ENCODE data around the gene SLCO2A1. TPM values are rescaled to one million over a fixed set of nuclear protein-coding genes. Genes with fewer than 3 reads are reported as not detected.

The SLCO2A1 gene
- polyA plus RNA-seq, 1 donor (not counting 4 experiments of a cell fraction or from before 2014, with no cell fraction given): 0.80 TPM

DNA sequence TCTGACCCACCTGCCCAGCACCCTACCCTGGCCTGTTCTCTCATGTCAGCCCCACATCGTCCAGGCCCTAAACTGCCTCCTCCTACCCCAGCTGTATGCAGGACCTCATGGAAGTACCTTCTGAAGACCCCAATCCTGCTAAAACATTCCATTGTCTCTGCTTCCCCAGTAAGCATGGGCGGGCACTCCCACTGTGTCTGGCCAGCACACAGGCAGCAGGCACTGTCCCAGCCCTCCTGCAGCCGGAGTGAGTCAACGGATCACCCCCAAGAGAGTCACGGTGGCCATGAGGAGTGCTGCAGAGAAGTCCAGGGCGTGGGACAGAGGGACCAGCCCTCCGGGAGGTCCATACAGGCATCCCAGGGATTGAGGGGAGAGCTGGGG is 36.4 kb upstream of the SLCO2A1 start:
- no peaks in the 10 kb centered on the region for H4K20me1 ChIP-seq (ENCODE audit: control insufficient read depth, extremely low read depth, insufficient read depth, low read length)
- dilution Hi-C loops (cut with MboI; ENCODE audit: extremely low pct_ligation_motif_present, low sequenced_read_pairs): no loop called here
- H3K27ac ChIP-seq (ENCODE audit: control insufficient read depth, insufficient read depth, low read length): no peak overlapping the region
- TF ChIP-seq, protein P1, sequence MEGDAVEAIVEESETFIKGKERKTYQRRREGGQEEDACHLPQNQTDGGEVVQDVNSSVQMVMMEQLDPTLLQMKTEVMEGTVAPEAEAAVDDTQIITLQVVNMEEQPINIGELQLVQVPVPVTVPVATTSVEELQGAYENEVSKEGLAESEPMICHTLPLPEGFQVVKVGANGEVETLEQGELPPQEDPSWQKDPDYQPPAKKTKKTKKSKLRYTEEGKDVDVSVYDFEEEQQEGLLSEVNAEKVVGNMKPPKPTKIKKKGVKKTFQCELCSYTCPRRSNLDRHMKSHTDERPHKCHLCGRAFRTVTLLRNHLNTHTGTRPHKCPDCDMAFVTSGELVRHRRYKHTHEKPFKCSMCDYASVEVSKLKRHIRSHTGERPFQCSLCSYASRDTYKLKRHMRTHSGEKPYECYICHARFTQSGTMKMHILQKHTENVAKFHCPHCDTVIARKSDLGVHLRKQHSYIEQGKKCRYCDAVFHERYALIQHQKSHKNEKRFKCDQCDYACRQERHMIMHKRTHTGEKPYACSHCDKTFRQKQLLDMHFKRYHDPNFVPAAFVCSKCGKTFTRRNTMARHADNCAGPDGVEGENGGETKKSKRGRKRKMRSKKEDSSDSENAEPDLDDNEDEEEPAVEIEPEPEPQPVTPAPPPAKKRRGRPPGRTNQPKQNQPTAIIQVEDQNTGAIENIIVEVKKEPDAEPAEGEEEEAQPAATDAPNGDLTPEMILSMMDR (optimal IDR thresholded peaks at IDR 0.05 in 1 of 3, IDR thresholded peaks at IDR 0.05 in 1 of 3, conservative IDR thresholded peaks at IDR 0.05 in 1 of 3; ENCODE audit: extremely low read depth in 1 of 3, insufficient read depth in 2 of 3, low read length in 3 of 3): no peak
- TF ChIP-seq EZH2 (IDR thresholded peaks at IDR 0.05; ENCODE audit: low read length): no peak
- no peaks in the 10 kb centered on the region for H3K9me1 ChIP-seq (ENCODE audit: control insufficient read depth, extremely low read depth, insufficient read depth, low read length)
- peaks cover 19% of the 10 kb centered on the region for H3K27me3 ChIP-seq (ENCODE audit: control insufficient read depth, extremely low read depth, insufficient read depth, low read length)
- FAIRE-seq (no peak), DNase-seq (ENCODE audit: low read depth, low spot score) (no peak)
- no peaks in the 10 kb centered on the region for H3K9me3 ChIP-seq (ENCODE audit: control insufficient read depth, low read depth, low read length)
- H3K4me1 ChIP-seq (ENCODE audit: control insufficient read depth, extremely low read depth, insufficient read depth, low read length): no peaks in the 10 kb centered on the region
- no peaks in the 10 kb centered on the region for H3K79me2 ChIP-seq (ENCODE audit: control insufficient read depth, insufficient read depth, low read length)
- no peak overlapping the region for H3K9ac ChIP-seq (ENCODE audit: control insufficient read depth, extremely low read depth, insufficient read depth, low read length)
- H3K36me3 ChIP-seq (ENCODE audit: control insufficient read depth in 2 of 2, extremely low read depth in 1 of 2, insufficient read depth in 2 of 2, low read length in 2 of 2): no peaks in the 10 kb centered on the region
- H3K4me2 ChIP-seq (ENCODE audit: control insufficient read depth, extremely low read depth, insufficient read depth, low read depth, low read length): no peak overlapping the region
- no peak overlapping the region for H3K4me3 ChIP-seq (ENCODE audit: control insufficient read depth in 2 of 3, extremely low read depth in 1 of 3, insufficient read depth in 2 of 3, low read depth in 1 of 3, low read length in 3 of 3)
- no peak overlapping the region for H2AFZ ChIP-seq (ENCODE audit: control insufficient read depth, low read length)

DNA sequence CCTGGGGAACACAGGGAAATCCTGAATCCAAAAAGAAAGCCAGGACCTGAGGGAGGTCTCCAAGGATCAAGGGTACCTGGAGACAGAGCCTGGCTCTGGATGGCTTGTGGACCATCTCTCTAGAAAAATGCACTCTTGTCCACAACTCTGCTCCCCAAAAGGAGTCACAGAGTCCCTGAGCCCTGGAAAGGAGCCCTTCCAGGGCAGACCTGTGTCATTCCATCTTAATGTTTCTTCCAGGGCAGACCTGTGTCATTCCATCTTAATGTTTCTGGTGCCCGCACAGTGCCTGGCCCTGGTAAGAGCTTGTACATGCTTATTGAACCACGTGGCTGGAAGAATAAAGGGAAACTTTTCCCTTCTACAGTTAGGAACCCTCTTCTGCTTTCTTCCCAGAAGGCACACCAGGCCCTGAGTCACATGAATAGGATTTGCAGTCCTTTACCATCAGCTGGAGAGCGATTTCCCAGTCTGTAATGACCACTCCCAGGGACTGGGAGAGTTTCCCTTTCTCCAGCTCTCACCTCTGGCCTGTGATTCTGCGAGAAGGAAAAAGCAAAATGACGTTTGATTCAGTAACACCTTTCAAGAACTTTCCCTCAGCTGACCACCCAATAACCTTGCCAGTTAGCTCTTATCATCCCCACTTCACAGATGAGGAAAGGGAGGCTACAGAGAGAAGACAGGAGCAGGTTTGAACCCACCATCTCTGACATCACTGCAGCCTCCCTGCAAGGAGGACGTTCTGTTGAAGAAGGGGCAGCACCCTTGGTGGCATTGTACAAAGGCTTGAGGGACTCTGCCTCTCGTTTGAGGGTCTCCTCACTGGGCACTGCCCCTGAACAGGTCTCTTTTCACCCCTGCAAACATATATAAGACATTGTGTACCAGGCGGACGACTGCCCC is 35.8 kb upstream of the SLCO2A1 start:
- Histone ChIP-seq H4K20me1 (ENCODE audit: control insufficient read depth, extremely low read depth, insufficient read depth, low read length) (no peaks in the 10 kb centered on the region), H3K4me1 (ENCODE audit: control insufficient read depth, extremely low read depth, insufficient read depth, low read length) (no peaks in the 10 kb centered on the region), H3K36me3 (ENCODE audit: control insufficient read depth in 2 of 2, extremely low read depth in 1 of 2, insufficient read depth in 2 of 2, low read length in 2 of 2) (no peaks in the 10 kb centered on the region), H3K9me3 (ENCODE audit: control insufficient read depth, low read depth, low read length) (no peaks in the 10 kb centered on the region), H3K79me2 (ENCODE audit: control insufficient read depth, insufficient read depth, low read length) (no peaks in the 10 kb centered on the region), H2AFZ (ENCODE audit: control insufficient read depth, low read length) (no peak overlapping the region), H3K4me2 (ENCODE audit: control insufficient read depth, extremely low read depth, insufficient read depth, low read depth, low read length) (no peak overlapping the region), H3K27me3 (ENCODE audit: control insufficient read depth, extremely low read depth, insufficient read depth, low read length) (peaks cover 25% of the 10 kb centered on the region), H3K4me3 (ENCODE audit: control insufficient read depth in 2 of 3, extremely low read depth in 1 of 3, insufficient read depth in 2 of 3, low read depth in 1 of 3, low read length in 3 of 3) (no peak overlapping the region), H3K27ac (ENCODE audit: control insufficient read depth, insufficient read depth, low read length) (no peak overlapping the region), H3K9ac (ENCODE audit: control insufficient read depth, extremely low read depth, insufficient read depth, low read length) (no peak overlapping the region), H3K9me1 (ENCODE audit: control insufficient read depth, extremely low read depth, insufficient read depth, low read length) (no peaks in the 10 kb centered on the region)
- FAIRE-seq (no peak), DNase-seq (ENCODE audit: low read depth, low spot score) (no peak)
- dilution Hi-C loops (cut with MboI; ENCODE audit: extremely low pct_ligation_motif_present, low sequenced_read_pairs): no loop called here
- TF ChIP-seq EZH2 (IDR thresholded peaks at IDR 0.05; ENCODE audit: low read length): no peak
- TF ChIP-seq, protein P1 (optimal IDR thresholded peaks at IDR 0.05 in 1 of 3, IDR thresholded peaks at IDR 0.05 in 1 of 3, conservative IDR thresholded peaks at IDR 0.05 in 1 of 3; ENCODE audit: extremely low read depth in 1 of 3, insufficient read depth in 2 of 3, low read length in 3 of 3): no peak

All from keratinocyte (primary cell).